RWPE2 (cell line): ENCODE measurements around the gene FAM53B.

Experiments
- ATAC-seq: fragments of 200-7000 bp; cut with Tn5 transposase; 3 replicates; pipeline ENCODE4 v1.9.1; 2021; ENCODE audit warnings: low read depth
- DNase-seq: peaks from one replicate; pipeline ENCODE4 v3.0.0-alpha.2; 2020; ENCODE audit warnings: low spot score
- H3K27ac ChIP-seq: fragments of 450-650 bp; 2 replicates; pipeline ENCODE4 v1.5.1; 2017; ENCODE audit warnings: mild to moderate bottlenecking; ENCODE audit not compliant: poor library complexity, severe bottlenecking
- H3K27me3 ChIP-seq: fragments of 250-450 bp; sonication (Bioruptor Pico); 2 replicates; pipeline ENCODE4 v1.5.1; 2021; ENCODE audit warnings: mild to moderate bottlenecking, moderate library complexity; ENCODE audit not compliant: insufficient read depth, poor library complexity, severe bottlenecking
- H3K36me3 ChIP-seq: fragments of 250-450 bp; sonication (Bioruptor Pico); 2 replicates; pipeline ENCODE4 v1.5.1; 2020; ENCODE audit warnings: low read depth, mild to moderate bottlenecking, moderate library complexity
- H3K4me1 ChIP-seq: fragments of 250-450 bp; sonication (Bioruptor Pico); 2 replicates; pipeline ENCODE4 v1.5.1; 2021; ENCODE audit warnings: mild to moderate bottlenecking, moderate library complexity; ENCODE audit not compliant: insufficient read depth, poor library complexity, severe bottlenecking
- H3K4me3 ChIP-seq: fragments of 250-450 bp; sonication (Bioruptor Pico); 2 replicates; pipeline ENCODE4 v1.5.1; 2021; ENCODE audit warnings: mild to moderate bottlenecking, moderate library complexity; ENCODE audit not compliant: severe bottlenecking
- H3K9me3 ChIP-seq: fragments of 250-450 bp; sonication (Bioruptor Pico); 2 replicates; pipeline ENCODE4 v1.5.1; 2021; ENCODE audit warnings: mild to moderate bottlenecking, moderate library complexity; ENCODE audit not compliant: severe bottlenecking
- CTCF ChIP-seq: fragments of 450-650 bp; IDR thresholded peaks from one replicate; pipeline ENCODE4 v1.5.1; 2017; ENCODE audit warnings: mild to moderate bottlenecking, moderate library complexity; ENCODE audit not compliant: poor library complexity, severe bottlenecking

Gene FAM53B

GRCh38 chr10:124705817-124706461 is 38.2 kb downstream of the FAM53B start:
- TF ChIP-seq CTCF, result peak; percentile 8
- no peaks in the 10 kb centered on the region for H3K9me3 ChIP-seq
- DNase-seq, result no peak
- H3K27ac ChIP-seq, result no peak overlapping the region
- peaks cover 5% of the 10 kb centered on the region; the same call in 1 of the 2 replicates for H3K36me3 ChIP-seq
- peaks cover 9% of the 10 kb centered on the region for H3K4me1 ChIP-seq
- no peaks in the 10 kb centered on the region for H3K27me3 ChIP-seq
- no peak for ATAC-seq
- H3K4me3 ChIP-seq, result no peak overlapping the region

- Histone ChIP-seq H3K4me3 (no peak overlapping the region), H3K27me3 (no peaks in the 10 kb centered on the region), H3K36me3 (peaks cover 5% of the 10 kb centered on the region; the same call in 1 of the 2 replicates), H3K4me1 (peaks cover 9% of the 10 kb centered on the region), H3K9me3 (no peaks in the 10 kb centered on the region), H3K27ac (no peak overlapping the region)
- no peak for ATAC-seq
- TF ChIP-seq CTCF, result no peak
- no peak for DNase-seq
These were observed 38.8 kb downstream of the FAM53B start for GRCh38 chr10:124705381-124705740.

- ATAC-seq, result no peak
- Histone ChIP-seq H3K27me3 (no peaks in the 10 kb centered on the region), H3K27ac (no peak overlapping the region), H3K4me3 (no peak overlapping the region), H3K36me3 (peaks cover 5% of the 10 kb centered on the region; the same call in 1 of the 2 replicates), H3K4me1 (peaks cover 3% of the 10 kb centered on the region), H3K9me3 (no peaks in the 10 kb centered on the region)
- DNase-seq, result no peak
- TF ChIP-seq CTCF, result no peak
These were observed 39.5 kb downstream of the FAM53B start for GRCh38 chr10:124704428-124705380.

- Histone ChIP-seq H3K9me3 (no peaks in the 10 kb centered on the region), H3K27ac (no peak overlapping the region), H3K4me3 (no peak overlapping the region), H3K27me3 (no peaks in the 10 kb centered on the region), H3K36me3 (peaks cover 5% of the 10 kb centered on the region; the same call in 1 of the 2 replicates), H3K4me1 (no peaks in the 10 kb centered on the region)
- DNase-seq (no peak), ATAC-seq (no peak)
- TF ChIP-seq CTCF, result no peak
These were observed 40.3 kb downstream of the FAM53B start for GRCh38 chr10:124703778-124704427.
